ENCODE data around the gene EWSR1. TPM values are rescaled to one million over a fixed set of nuclear protein-coding genes. Genes with fewer than 3 reads are reported as not detected.

Gene EWSR1
- total and polyA plus RNA-seq, 2 experiments from 2014 or later, result 391 to 427 TPM

Small RNAs within 50 kb of the gene (microRNA-seq; reads per million reads assigned to microRNA genes)
- gene MIR3653, result 0.89 reads per million

Small RNAs within 50 kb of the gene (small RNA-seq; reads per million reads assigned to genes)
- not detected for gene MIR3653 (ENCODE audit: low replicate concordance)

Other genes with a start within 250 kb of the EWSR1 start
- not detected in 2 replicates for gene C22orf31, start 206.4 kb upstream of the EWSR1 start, total RNA-seq (2014; rRNA removed; shearing (Covaris generic))
- 0.36 TPM in 1 of 2 replicates, not detected in the other for gene C22orf31, start 206.4 kb upstream of the EWSR1 start, polyA plus RNA-seq (2016; fragmentation: Nextera tagmentation; extraction: Ambion mirVana)
- gene KREMEN1, start 195.2 kb upstream of the EWSR1 start, total RNA-seq (2014; rRNA removed; shearing (Covaris generic)), result 3.4 and 3.8 TPM in 2 replicates
- 1.8 and 2.6 TPM in 2 replicates for gene KREMEN1, start 195.2 kb upstream of the EWSR1 start, polyA plus RNA-seq (2016; fragmentation: Nextera tagmentation; extraction: Ambion mirVana)
- 13.2 and 13.4 TPM in 2 replicates for gene EMID1, start 62.4 kb upstream of the EWSR1 start, total RNA-seq (2014; rRNA removed; shearing (Covaris generic))
- gene EMID1, start 62.4 kb upstream of the EWSR1 start, polyA plus RNA-seq (2016; fragmentation: Nextera tagmentation; extraction: Ambion mirVana), result 3.0 and 3.5 TPM in 2 replicates
- gene RHBDD3, start 287 bp upstream of the EWSR1 start, total RNA-seq (2014; rRNA removed; shearing (Covaris generic)), result 95.6 and 115 TPM in 2 replicates
- gene RHBDD3, start 287 bp upstream of the EWSR1 start, polyA plus RNA-seq (2016; fragmentation: Nextera tagmentation; extraction: Ambion mirVana), result 55.0 and 60.3 TPM in 2 replicates
- gene GAS2L1, start 38.4 kb downstream of the EWSR1 start, total RNA-seq (2014; rRNA removed; shearing (Covaris generic)), result 4.9 and 9.5 TPM in 2 replicates
- 3.7 and 5.2 TPM in 2 replicates for gene GAS2L1, start 38.4 kb downstream of the EWSR1 start, polyA plus RNA-seq (2016; fragmentation: Nextera tagmentation; extraction: Ambion mirVana)
- 0.54 and 3.0 TPM in 2 replicates for gene RASL10A, start 47.4 kb downstream of the EWSR1 start, total RNA-seq (2014; rRNA removed; shearing (Covaris generic))
- gene RASL10A, start 47.4 kb downstream of the EWSR1 start, polyA plus RNA-seq (2016; fragmentation: Nextera tagmentation; extraction: Ambion mirVana), result 0.99 and 1.6 TPM in 2 replicates
- gene AP1B1, start 120.3 kb downstream of the EWSR1 start, total RNA-seq (2014; rRNA removed; shearing (Covaris generic)), result 67.5 and 74.4 TPM in 2 replicates
- 19.5 TPM in 2 replicates for gene AP1B1, start 120.3 kb downstream of the EWSR1 start, polyA plus RNA-seq (2016; fragmentation: Nextera tagmentation; extraction: Ambion mirVana)
- not detected in 2 replicates for gene RFPL1, start 170.3 kb downstream of the EWSR1 start, total RNA-seq (2014; rRNA removed; shearing (Covaris generic))
- gene RFPL1, start 170.3 kb downstream of the EWSR1 start, polyA plus RNA-seq (2016; fragmentation: Nextera tagmentation; extraction: Ambion mirVana), result not detected in 2 replicates
- 2.4 and 2.8 TPM in 2 replicates for gene NEFH, start 211.9 kb downstream of the EWSR1 start, total RNA-seq (2014; rRNA removed; shearing (Covaris generic))
- gene NEFH, start 211.9 kb downstream of the EWSR1 start, polyA plus RNA-seq (2016; fragmentation: Nextera tagmentation; extraction: Ambion mirVana), result 4.6 and 6.3 TPM in 2 replicates

Measured in GM23338 (cell line).